Activated T-cell treated with anti-CD3 and anti-CD28 coated beads, Interleukin-2, amount 50 U/mL, for 1 hour (primary cell): ENCODE results near the gene MRPL28.
"Not testable (repeated sequence)": the region's sequence is repeated elsewhere in the genome, so short reads cannot be mapped to it uniquely, and the experiment has no call there.

Experiments used
- DNase-seq: peaks from one replicate; pipeline ENCODE4 v3.0.0-alpha.2; 2020

MRPL28 gene

DNA sequence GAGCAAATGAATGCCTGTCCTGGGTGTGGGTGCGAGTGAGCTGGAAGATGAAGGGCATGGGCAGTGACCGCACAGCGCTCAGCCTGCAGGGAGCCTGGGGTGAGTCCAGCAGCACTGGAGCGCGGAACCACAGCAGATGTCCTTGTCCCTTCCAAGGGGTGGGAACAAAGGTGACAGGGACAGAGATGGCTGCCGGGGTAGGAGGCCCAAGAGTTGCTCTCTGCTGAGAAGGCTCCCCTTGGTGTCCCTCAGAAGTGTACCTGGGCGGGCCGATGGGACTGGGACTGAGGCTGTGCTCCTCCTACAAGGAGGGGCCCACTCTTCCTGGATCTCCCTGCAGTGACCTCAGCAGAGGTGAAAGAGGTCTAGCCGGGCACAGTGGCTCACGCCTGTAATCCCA lies 19.0 kb upstream of the MRPL28 start:
- DNase-seq: no peak

DNA sequence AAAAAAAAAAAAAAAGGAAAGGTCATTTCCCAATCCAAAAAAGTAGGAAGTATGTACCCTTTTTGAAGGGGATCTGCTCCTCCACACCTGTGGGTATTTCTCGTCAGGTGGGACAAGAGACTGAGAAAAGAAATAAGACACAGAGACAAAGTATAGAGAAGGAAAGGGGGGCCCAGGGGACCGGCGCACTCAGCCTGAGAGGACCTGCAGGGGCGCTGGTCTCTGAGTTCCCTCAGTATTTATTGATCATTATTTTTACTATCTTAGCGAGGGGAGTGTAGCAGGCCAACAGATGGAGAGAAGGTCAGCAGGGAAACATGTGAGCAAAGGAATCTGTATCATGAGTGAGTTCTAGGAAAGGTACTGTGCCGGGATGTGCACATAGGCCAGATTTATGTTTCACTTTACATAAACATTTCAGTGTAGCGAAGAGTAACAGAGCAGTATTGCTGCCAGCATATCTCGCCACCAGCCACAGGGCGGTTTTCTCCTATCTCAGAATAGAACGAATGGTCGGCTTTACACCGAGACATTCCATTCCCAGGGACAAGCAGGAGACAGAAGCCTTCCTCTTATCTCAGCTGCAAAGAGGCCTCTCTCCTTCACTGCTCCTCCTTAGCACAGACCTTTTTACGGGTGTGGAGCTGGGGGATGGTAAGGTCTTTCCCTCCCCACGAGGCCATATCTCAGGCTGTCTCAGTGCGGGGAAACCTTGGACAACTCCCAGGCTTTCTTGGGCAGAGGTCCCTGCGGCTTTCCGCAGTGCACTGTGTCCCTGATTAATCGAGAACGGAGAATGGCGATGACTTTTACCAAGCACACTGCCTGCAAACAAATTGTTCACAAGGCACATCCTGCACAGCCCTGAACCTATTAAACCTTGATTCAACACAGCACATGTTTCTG lies 17.7 kb upstream of the MRPL28 start:
- not testable (repeated sequence) for DNase-seq

DNA sequence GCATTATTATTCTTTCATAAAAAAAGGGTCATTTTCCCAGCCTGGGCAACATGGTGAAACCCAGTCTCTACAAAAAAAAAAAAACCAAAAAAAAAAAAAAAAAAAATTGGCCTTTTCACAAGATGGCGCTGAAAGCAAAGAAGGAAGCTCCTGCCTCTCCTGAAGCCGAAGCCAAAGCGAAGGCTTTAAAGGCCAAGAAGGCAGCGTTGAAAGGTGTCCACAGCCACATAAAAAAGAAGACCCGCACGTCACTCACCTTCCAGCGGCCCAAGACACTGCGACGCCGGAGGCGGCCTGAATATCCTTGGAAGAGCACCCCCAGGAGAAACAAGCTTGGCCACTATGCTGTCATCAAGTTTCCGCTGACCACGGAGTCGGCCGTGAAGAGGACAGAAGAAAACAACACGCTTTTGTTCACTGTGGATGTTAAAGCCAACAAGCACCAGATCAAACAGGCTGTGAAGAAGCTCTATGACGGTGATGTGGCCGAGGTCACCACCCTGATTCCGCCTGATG lies 16.4 kb upstream of the MRPL28 start:
- no peak for DNase-seq

DNA sequence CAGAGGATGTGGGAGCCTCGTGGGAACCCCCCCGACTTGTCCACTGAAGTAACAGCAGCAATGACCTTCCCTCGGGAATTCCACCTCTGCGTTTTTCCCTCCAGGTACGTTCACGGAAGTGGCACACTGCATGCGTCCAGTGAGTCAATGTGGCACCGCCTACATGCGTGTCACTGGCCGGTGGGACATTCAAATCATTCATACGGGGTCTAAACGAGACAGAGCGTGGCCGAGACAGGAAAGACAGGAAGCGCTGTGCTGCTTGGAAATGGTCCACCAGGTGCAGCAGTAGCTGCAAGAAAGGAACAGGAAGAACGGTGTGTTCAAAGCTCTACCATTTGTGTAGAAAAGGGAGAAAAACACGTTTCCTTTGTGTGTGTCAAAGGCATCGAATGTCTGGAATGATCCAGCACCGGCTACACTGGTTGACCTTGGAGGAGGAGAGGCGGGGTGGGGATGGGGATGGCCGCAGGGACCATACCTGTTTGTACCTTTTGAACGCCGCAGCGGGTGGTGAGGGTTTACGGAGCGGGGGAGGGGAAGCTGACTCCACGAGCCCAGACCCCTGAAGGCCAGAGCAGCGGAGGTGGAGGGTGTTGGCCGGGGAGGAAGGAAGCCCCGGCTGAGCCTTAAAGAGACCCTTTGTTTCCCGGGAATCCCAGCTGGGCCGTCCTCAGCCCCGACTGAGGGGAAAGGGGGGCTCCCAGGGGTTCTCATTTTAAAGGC lies 13.2 kb upstream of the MRPL28 start:
- DNase-seq: peak; percentile 55

DNA sequence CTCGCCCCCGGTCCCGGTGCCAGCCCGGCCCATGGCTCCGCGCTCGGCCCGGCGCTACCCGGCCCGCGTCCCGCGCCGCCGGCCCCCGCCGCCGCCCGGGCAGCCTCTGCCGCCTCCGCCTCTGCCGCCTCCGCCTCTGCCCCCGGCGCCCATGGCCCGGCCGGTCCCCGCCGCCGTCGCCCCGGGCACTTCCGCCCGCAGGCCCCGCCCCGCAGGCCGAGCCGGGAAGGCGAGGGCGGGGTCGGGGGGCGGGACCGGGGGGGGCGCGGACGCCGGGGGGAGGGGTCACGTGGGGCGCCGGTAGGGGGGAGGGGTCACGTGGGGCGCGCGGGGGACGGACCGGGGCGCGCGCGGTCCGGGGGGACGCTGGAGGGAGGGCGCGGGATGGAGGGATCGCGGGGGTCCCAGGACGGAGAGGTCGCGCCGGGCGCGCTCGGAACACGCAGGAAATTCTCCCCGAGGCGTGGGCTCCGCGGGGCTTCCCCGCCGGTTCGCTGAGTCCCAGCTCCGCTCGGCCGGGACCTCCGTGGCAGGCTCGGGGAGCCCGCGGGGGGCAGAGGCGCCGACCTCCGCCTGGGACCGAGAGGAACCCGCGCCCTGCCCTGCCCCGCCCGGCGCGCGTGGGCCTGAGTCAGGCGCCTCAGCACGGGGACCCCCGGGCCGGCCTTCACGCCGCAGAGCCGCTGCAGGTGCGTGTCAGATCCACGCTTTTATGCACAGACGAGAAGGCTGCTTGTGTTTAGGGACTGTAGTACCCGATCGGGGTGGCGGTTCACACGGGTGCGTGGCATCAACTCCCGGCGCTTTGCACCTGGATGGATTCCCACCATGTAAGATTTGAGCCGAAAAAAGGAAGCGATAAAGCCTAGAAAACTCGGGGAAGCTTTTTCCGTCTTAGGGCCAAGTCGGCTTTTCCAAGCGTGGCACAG lies 11.7 kb upstream of the MRPL28 start, which contains the start of gene PGAP6:
Gene PGAP6, minus strand, starts transcription at position 190 of the 929 bp plus-strand sequence. Its CDS starts 157 bp downstream, at position 33.
- DNase-seq: peak; percentile 71

DNA sequence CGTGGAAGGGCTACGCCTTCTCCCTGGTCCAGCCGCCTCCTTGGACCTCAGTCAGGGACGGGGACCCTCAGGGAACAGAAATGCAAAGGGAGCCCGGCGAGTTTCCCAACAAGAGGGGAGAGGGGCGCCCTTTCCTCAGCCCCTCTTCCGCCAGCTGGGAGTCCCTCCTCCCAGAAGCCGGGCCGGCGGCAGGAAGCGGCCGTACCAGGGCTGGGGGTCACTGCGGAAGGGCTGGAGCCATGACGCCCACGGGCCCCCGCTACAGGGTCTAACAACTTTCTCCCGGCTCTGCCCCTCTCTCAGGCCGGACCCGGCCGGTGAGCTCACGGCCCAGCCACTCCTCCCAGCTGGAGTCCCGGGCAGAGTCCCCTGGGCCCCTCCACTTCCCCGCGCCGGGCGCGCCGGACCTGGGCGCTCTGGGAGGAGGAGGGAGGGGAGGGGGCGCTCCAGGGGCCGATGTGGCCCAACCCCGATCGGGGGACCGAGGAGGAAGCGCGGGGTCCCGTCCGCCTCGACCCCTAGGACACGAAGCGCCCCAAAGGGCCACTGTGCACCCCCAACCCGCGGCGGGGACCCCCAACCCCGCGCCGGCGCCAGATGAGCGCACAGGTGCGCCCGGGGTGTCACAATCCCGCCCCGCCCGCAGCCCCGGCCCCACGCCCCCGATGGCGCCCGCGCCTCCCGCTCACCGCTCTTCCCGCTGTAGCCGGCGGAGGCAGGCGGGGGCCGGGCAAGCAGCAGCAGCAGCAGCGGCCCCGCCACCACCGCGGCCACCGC lies 10.9 kb upstream of the MRPL28 start:
- DNase-seq: no peak

DNA sequence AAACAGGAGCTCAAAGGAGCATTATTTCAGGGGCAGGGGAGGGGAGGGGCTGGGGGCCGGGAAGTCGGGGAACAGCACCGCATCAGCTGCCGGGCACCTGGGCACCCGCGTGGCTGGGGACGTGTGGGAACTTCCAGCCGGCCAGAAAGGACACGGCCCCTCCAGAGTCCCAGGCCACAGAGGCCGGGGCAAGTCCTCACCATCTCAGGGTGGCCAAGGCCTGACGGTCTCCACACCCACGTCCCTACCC lies 10.3 kb upstream of the MRPL28 start:
- no peak for DNase-seq

DNA sequence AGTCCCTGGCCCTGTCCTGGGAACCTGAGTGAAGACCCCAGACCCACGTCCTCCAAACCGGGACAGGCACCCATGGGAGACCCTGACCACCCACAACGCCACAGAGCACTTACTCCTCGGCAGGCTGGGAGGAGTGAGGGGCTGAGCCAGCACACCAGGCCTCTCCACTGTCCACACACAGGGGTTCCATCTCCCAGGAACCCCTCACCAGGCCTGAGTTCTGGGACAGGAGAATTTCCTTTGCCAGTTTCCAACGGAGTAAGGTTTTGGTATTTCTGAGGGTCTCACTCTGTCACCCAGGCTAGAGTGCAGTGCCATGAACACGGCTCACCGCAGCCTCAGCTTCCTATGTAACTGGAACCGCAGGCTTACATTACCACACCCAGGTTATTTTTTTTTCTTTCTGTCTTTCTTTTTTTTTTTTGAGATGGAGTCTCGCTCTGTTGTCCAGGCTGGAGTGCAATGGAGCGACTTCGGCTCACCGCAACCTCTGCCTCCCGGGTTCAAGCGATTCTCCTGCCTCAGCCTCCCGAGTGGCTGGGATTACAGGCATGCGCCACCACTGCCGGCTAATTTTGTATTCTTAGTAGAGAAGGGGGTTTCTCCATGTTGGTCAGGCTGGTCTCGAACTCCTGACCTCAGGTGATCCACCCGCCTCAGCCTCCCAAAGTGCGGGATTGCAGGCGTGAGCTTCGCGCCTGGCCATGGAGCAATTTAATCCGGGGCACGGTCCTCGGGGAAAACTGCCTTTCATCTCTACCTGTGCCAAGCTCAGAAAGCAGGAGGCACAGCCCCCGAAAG lies 9.8 kb upstream of the MRPL28 start:
- DNase-seq: no peak

DNA sequence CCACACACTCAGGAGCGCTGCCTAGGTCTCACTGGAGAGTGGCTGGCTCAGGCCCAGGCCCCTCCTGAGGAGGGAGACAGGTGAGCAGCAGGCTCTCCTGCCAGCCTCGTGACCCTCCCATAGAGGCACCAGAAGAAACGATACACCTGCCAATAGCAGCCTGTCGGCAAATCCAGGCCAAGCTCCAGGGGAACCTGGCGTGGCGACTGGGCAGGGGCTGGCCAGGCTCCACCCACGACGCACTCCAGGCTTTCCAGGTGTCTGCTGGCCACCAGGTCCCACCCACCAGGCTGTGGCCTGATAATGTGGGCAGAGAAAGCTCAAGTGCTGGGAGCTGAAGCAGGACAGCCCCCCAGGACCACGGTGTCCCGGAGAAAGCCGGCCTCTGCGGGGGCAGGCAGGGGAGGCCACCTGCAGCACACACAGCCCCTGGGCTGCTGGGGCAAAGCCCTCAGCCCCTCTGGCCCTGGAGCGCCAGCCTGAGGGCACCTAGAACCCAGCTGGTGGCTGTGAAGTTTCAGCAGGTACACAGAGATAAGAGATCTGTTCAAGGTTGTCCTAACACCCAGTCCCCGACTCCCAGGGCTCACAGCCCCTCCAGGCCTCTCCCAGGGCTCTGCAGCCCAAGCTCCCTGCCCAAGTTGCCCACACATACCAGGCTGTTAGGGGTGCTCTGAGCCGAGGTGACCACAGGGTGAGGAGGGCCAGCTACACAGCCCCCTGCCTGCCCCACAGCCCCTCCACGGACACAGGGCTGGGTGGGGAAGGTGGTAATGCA lies 9.0 kb upstream of the MRPL28 start:
- DNase-seq: no peak

DNA sequence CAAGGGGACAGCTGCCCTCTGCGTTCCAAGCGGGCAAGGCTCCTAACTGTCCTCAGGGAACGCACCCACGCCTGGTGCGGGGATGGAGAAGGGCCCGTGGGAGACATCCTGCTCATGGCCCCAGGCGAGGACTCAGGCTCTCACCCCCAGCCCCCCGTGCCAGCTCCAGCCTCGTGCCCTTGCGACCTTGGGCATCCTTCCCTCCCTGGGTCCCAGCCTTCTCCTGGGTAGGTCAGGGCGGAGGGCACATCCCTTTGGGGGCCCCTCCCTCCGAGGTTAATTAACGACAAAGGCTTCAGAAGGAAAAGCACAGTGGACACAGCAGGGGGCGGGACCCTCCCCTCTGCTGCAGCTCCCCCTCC lies 8.5 kb upstream of the MRPL28 start:
- no peak for DNase-seq

DNA sequence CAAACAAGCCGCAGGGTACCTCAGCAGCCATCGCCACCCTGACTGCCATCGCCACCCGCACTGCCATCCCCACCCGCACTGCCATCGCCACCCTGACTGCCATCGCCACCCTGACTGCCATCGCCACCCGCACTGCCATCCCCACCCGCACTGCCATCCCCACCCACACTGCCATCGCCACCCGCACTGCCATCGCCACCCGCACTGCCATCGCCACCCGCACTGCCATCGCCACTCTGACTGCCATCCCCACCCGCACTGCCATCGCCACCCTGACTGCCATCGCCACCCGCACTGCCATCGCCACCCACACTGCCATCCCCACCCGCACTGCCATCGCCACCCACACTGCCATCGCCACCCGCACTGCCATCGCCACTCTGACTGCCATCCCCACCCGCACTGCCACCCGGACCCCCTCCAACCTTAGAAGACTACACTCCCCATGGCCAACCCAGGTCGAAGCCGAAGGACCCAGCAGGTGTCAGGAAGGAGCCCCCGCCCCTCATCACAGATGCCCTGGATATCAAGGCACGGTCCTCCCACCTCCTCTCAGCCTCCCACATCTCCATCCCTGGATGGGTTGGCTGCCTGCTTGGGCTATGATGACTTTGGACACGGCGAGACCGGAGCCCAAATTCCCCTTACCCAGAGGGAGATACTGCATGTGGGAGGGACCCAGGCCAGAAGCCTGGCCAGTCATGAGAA lies 7.9 kb upstream of the MRPL28 start:
- DNase-seq: not testable (repeated sequence)

DNA sequence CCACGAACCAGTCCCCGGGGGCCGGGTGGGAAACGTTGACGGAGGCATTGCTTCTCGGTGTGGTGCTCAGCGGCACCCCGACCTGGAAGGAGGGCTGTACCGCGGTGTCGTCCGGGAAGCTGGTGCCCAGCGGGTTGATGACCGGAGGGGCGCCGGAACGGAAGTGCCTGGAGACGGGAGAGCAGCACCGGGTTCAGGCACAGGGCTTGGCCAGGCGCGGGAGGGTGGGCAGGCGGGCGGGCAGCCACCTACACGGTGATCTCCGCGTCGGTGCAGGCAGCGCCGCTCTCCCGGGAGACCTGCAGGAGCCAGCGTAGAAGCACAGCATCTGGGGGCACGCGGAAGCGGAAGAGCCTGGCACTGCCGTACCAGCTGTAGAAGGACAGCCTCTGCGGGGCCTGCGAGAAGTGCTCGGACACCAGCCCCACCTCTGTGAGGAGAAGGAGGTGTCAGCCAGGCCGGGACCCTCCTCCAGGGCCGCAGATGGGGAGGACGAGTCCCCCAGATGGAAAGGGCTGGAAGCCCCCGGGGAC lies 7.1 kb upstream of the MRPL28 start:
- DNase-seq: no peak

DNA sequence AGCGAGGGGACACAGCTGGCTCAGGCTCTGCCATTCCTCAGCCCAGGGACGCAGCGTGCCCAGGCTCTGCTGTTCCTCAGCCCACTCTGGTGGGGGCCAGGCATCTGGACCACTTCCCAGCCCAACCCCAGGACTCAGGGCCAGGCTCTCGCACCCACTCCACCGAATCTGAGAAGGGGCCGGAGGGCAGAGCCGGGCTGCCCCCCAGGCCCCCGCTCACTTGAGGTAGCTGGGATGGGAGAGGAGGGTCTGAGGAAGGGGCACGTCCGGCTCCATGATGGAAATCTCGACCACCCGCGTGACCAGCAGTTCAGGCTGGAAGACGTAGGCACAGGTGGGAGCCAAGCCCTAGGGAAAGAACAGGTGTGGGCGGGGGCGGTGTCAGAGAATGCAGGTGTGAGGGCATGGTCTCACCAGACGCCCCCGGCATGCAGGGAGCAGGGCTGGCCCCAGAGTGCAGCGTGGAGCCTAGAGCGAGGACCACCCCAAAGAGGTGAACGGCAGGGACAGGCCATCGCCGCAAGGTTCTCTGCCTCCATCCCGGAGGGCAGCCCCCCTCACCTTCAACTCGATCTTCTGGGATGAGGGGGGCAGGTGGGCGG lies 6.6 kb upstream of the MRPL28 start:
- no peak for DNase-seq

DNA sequence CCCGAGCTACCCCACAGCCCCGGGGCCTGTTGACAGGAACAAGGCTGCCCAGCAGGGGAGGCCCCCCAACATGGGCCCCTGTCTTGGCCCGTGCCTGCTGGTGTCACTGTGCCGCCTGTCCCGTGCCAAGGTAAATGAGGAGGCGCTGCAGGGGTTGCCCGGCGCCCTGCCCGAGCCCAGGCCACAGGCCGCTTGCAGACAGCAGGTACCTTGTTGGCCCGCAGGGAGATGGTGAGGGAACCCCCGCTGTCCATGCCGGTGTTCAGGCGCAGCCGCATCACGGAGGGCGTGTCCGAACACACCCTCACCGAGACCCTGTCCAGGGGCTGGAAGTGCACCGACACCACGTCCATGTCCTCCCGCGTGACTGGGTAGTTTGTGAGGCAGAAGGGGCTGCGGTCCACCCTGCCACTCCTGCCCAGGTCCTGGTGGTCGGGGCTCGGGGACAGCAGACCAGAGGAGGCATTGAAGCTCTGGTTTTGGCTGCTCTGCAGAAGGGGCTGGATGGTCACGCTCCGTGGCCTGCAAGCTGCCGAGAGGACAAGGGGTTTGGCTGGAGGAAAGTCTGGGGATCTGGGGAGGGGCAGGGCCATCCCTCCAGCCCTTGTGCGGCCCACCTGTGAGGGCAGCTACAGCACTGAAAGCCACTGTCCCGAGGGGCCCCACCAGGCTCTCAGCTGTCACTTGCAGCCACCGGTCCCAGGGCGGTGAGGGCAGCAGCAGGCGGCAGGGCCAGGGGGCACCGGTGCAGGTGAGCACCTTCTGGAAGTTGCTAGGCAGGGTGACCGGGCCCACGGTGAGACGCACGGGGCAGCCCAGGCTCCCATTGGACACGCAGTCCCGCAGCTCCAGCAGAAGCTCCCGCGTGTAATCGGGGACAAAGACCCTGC lies 5.8 kb upstream of the MRPL28 start:
- no peak for DNase-seq

DNA sequence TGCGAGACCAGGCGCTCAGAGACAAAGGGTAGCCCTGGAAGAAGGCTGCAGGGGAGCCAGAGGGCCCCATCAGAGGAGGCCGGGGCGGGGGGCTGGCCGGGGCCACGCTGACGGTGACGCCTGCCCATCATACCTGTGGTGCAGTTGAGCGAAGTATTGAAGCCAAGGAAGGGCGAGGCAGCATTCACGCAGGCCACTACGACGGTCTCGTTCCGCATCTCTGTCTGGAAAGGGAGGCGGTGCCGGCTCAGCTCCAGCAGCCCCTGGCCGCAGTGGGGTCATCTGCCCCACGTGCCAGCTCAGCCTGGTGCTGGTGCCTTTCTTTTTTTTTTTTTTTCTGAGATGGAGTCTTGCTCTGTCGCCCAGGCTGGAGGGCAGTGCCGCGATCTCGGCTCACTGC lies 4.9 kb upstream of the MRPL28 start:
- DNase-seq: no peak

DNA sequence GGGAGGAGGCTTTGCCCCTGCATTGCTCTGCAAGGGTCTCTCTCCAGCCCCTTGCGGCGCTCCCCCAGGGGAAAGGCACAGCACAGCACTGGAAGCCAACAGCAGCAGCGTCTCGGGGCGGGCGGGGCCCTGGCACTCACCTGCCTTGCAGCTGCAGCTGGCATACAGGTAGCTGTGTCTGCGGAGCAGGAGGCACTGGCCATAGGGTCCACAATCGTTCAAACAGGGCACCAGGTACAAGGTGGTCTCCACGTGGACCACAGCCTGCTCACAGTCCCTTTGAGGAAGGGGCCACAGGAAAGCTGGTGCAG lies 4.2 kb upstream of the MRPL28 start:
- DNase-seq: no peak

DNA sequence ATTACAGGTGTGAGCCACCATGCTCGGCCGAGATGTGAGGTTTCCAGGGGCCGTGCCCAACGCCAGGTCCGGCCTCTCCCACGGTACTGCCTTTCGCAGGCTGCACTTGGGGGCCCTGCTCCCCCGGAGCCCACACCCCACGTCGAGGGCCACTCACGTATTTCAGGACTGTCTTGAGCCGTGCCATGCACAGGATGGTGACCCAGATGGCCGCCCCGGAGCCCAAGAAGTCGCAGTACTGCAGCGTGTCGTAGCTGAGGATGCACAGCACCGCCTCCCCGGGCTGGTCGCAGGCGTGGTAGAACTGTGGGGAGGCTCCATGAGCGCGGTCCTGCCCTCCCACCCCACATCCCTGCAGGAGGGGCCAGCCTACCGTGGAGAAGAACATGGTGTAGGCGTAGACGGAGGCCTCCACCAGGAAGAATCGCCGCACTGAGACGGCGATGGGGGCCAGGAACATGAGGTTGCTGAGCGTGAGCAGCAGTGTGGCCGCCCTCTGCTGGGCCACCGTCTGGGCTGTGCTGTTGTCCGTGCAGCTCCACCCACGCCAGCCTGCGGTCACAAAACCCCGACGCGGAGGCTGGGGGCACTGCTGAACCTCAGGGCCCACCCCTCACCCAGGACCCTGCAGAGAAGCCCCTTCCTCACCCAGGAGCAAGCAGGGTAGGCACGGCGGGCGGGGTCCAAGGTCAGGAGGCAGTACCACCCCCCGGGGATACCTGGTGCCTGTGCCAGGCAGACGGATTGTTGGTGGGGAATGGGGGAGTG lies 3.7 kb upstream of the MRPL28 start:
- no peak for DNase-seq
